Activated effector memory CD4-positive, alpha-beta T cell treated with anti-CD3 and anti-CD28 coated beads, Interleukin-2, amount 50 U/mL, for 16 hours (primary cell): ENCODE results near the gene NIFK.
"Not testable (repeated sequence)": the region's sequence is repeated elsewhere in the genome, so short reads cannot be mapped to it uniquely, and the experiment has no call there.

Experiments
- DNase-seq: peaks from one replicate; pipeline ENCODE4 v3.0.0-alpha.2; 2020

Gene NIFK

DNA sequence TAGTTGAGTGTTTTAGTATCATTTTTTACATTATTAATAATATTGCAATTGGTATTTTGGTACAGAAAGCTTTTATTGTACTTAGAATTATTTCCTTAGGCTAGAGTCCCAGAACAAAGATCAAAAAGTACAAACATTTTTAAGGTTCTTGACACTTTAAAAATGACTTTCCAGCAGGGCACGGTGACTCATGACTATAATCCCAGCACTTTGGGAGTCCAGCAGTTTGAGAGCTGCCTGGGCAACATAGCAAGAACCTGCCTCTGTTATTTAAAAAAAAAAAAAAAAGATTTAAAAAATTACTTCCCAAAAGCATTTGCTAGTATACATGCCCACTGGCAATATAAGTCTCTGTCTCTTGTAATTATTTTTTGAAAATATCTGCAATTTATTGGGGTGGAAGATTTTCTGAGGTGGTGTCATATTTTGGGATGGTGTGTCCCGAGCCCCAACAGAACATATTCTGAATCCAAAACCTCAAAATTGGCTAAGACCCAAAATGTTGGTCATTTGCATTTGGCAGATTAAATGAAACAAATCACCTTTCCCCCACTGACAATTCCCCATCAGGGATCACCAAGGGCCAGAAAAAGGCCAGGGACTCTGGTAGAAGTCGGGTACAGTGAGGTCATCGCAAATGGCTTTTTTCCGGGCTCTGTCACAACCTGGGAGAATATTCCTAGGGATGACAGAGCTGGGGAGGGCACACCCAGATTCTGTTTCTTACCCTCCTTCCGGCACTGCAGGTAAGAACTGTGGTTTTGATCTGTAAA lies 42.1 kb downstream of the NIFK start:
- DNase-seq: no peak

DNA sequence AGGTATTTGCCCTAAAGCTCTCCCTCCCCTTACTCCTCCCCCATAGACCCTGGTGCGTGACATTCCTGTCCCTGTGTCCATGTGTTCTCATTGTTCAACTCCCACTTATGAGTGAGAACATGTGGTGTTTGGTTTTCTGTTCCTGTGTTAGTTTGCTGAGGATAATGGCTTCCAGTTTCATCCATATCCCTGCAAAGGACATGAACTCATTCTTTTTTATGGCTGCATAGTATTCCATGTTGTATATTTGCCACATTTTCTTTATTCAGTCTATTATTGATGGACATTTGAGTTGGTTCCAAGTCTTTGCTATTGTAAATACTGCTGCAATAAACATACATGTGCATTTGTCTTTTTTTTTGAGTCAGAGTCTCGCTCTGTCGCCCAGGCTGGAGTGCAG lies 46.1 kb downstream of the NIFK start:
- DNase-seq: not testable (repeated sequence)

DNA sequence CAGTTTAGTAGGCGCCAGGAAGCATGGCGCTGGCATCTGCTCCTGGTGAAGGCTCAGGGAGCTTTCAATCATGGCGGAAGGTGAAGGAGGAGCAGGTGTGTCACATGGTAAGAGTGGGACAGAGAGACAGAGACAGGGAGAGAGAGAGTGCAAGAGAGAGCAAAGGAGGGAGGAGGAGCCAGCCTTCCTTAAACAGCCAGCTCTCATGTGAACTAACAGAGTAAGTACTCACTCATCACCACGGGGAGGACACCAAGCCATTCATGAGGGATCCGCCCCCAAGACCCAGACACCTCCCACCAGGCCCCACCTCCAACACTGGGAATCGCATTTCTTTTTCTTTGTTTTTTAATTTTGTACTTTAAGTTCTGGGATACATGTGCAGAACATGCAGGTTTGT lies 46.6 kb downstream of the NIFK start:
- DNase-seq: no peak

DNA sequence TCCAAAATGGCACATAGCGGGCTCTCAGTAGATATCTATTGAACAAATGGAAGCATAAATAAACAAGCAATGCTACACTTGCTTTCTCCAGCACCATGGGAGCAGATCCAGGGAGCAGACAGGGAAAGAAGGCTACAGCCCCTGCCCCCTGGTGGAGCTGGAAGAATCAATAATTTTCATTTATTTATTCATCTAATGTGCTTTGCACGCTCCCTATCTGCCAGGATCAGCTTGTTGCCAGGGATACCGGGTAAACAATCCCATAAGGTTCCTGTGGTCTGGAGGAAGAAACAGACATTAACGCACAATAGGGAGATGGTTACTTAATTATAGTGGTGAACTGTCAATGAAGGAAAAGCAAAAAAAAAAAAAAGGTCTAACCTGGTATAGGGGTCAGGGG lies 47.3 kb downstream of the NIFK start:
- DNase-seq: no peak

DNA sequence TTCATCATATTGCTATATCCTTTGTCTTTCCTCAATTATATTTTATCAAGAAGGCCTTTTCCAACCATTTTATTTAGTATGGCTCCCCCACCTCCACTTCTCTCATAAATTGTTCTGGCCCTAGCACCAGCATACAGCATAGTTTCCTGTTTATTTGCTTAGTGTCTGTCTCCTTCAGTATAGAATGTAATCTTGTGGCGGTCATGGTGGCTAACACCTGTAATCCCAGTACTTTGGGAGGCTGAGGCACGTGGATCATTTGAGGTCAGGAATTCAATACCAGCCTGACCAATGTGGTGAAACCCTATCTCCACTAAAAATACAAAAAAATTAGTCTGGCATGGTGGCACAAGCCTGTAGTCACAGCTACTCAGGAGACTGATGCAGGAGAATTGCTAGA lies 47.9 kb downstream of the NIFK start:
- no peak for DNase-seq

DNA sequence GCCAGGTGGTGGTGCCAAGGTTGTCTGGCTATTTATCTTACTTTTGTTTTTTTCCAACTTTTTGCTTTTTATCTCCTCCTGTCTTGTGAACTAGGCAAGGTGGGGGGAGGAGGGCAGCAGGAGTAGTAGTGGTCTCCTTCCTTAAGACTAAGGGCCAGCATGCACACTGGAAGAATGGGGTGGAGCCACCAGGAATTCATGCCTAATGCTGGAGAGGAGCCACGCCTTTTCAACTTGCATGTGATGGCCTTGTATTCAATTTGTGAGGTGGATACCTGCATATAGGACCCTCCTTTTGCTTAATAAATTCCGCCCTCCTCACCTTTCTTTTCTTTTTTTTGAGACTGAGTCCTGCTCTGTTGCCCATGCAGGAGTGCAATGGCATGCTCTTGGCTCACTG lies 49.8 kb downstream of the NIFK start:
- DNase-seq: no peak

DNA sequence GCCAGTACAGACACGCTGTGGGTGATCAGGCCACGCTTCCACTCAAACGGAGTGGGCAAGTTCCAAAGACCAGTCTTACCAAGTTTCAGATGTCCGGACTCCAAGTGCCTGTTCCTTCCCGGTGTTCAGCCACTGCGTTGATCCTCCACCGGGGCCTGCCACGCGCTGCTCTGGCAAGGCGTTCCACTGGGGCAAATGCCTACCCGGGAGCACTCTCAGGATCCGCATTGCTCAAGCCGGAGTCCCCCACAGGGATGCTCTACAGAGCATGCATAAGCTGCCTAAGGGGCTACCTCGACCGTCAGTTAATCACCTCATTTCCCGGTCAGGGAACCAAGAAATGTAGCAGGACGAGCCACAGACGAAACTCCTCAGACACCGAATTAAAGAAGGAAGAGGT lies 50.5 kb downstream of the NIFK start:
- DNase-seq: no peak

DNA sequence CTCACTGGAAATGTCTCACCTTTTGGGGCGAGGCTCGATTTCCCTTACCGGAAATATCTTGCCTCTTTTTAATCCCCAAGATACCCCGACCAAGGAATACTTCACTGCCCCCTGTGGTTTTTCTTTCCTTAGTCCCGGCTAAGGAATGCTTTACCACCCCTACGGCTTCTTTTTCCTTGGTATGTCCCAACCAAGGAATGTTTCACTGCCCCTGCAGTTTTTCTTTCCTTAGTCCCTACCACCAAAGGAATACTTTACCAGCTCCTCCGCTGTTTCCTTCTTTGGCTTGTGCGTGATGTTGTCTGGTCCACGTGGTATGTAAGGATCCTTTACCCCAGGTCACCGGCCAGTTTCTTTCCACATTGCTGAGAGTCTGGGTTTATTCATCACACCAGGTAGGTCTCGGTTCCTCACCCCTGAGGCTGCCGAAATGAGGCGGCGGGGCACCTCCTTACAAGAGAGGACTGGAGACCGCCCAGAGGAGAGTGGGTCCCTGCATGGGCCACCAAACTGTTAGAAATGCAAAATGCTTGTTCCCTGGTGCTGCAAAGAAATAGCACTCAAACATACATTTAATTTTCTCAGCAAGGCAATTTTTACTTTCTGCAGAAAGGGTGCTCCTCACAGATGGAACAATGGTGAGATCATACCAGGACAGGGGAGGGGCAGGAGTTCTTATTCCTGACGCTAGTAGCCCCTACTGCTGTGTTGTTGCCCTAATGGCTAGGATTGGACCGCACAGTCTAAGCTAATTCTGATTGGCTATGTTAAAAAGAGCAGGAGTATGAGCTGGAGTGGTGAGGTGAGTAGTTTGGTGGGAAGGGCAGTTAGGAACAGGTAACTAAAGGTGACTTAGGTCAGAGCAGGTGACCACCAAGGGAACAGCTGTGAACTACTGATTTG lies 54.0 kb downstream of the NIFK start:
- no peak for DNase-seq

DNA sequence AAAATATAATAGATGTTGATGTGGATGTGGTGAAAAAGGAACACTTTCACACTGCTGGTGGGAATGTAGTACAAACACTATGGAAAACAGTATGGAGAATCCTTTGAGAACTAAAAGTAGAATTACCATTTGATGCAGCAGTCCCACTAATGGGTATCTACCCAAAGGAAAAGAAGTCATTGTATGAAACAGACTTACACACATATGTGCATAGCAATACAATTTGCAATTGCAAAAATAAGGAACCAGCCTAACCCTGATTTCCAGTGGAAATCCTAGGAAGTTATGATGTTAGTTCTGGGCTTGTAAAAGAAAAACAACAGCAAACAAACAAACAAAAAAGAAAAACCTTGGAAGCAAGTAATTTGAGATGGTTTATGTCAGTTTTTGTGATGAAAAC lies 58.8 kb downstream of the NIFK start:
- no peak for DNase-seq
